ENCODE data around the gene THRA. TPM values are rescaled to one million over a fixed set of nuclear protein-coding genes. Genes with fewer than 3 reads are reported as not detected.

The THRA gene
- total and polyA plus RNA-seq, 11 donors, result 50.6 to 105 (median 69.8) TPM

GRCh38 chr17:40069751-40070708, 7.3 kb downstream of the THRA start:
- H3K27me3 ChIP-seq, result no peaks in the 10 kb centered on the region
- intact Hi-C loops (cut with DNase I), result loop anchor here in 2 of 10 donors (5.0 kb wide), 1 partner anchor 42 kb away; no protein-coding TSS in a partner anchor
- peak overlapping the region; percentile 79 to 100 (median 95) for H3K27ac ChIP-seq
- WGBS, 4 donors, result 12 to 20% (median 18%) methylated on average over 7 to 14 of the region's 14 CpGs
- H3K9me3 ChIP-seq, result no peaks in the 10 kb centered on the region
- H3K4me3 ChIP-seq, result peak overlapping the region in 11 of 12 donors; percentile 11 to 54 (median 36)
- peak; percentile 48 to 71 (median 56) for DNase-seq
- peaks cover 0 to 11% (median 9%) of the 10 kb centered on the region in 9 donors for H3K36me3 ChIP-seq
- TF ChIP-seq POLR2A (IDR thresholded peaks at IDR 0.05) (no peak), CTCF (IDR thresholded peaks at IDR 0.05) (peak in 9 of 12 donors; percentile 15 to 49 (median 35))
- ATAC-seq, result peak in 2 of 4 donors; percentile 2 to 12
- H3K4me1 ChIP-seq, result peaks cover 39 to 99% (median 89%) of the 10 kb centered on the region in 12 donors

GRCh38 chr17:40070709-40071312, 8.0 kb downstream of the THRA start:
- no peak for TF ChIP-seq CTCF (IDR thresholded peaks at IDR 0.05)
- TF ChIP-seq POLR2A (IDR thresholded peaks at IDR 0.05), result no peak
- H3K27ac ChIP-seq, result peak overlapping the region; percentile 79 to 100 (median 95)
- 27 to 34% (median 30%) methylated on average over 8 of the region's 8 CpGs for WGBS, 4 donors
- H3K4me3 ChIP-seq, result peak overlapping the region in 7 of 12 donors; percentile 14 to 54 (median 40)
- no peaks in the 10 kb centered on the region for H3K27me3 ChIP-seq
- H3K9me3 ChIP-seq, result no peaks in the 10 kb centered on the region
- H3K4me1 ChIP-seq, result peaks cover 43 to 99% (median 89%) of the 10 kb centered on the region in 12 donors
- ATAC-seq, result no peak
- intact Hi-C loops (cut with DNase I), result no loop called here
- peak in 2 of 5 donors; percentile 27 to 32 for DNase-seq
- peaks cover 0 to 13% (median 9%) of the 10 kb centered on the region in 9 donors for H3K36me3 ChIP-seq

GRCh38 chr17:40071313-40072039, 8.7 kb downstream of the THRA start:
- peak overlapping the region in 7 of 12 donors; percentile 14 to 54 (median 40) for H3K4me3 ChIP-seq
- H3K27ac ChIP-seq, result peak overlapping the region; percentile 79 to 100 (median 95)
- ATAC-seq (peak in 1 of 4 donors; percentile 15), DNase-seq (peak; percentile 50 to 83 (median 82))
- H3K36me3 ChIP-seq, result peaks cover 0 to 15% (median 9%) of the 10 kb centered on the region in 9 donors
- 32 to 38% (median 36%) methylated on average over 12 to 16 of the region's 16 CpGs for WGBS, 4 donors
- peaks cover 46 to 99% (median 91%) of the 10 kb centered on the region in 12 donors for H3K4me1 ChIP-seq
- TF ChIP-seq POLR2A (IDR thresholded peaks at IDR 0.05) (no peak), CTCF (IDR thresholded peaks at IDR 0.05) (no peak)
- intact Hi-C loops (cut with DNase I), result no loop called here
- no peaks in the 10 kb centered on the region for H3K27me3 ChIP-seq
- H3K9me3 ChIP-seq, result no peaks in the 10 kb centered on the region
